ENCODE data around the gene UCHL1.

DNA sequence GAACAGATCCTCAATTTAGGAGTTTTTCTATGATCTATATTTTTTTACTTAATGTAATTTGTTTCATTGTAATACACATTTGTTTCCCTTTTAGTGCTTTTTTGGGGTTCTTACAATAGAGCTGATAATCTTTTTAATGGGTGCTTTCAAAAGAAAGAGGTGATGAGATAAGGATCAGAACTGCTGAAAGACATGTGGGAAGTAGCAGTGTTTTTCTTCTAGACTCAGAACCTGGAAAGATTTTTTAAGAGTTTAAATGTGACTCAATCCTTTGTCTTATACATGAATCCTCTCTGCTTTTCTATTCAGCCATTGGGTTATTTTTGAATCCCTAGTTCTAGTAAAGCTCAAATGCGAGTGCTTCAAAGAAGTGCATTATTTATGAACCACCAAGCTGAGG, 25.6 kb downstream of the UCHL1 start:
- TF ChIP-seq, protein P1, sequence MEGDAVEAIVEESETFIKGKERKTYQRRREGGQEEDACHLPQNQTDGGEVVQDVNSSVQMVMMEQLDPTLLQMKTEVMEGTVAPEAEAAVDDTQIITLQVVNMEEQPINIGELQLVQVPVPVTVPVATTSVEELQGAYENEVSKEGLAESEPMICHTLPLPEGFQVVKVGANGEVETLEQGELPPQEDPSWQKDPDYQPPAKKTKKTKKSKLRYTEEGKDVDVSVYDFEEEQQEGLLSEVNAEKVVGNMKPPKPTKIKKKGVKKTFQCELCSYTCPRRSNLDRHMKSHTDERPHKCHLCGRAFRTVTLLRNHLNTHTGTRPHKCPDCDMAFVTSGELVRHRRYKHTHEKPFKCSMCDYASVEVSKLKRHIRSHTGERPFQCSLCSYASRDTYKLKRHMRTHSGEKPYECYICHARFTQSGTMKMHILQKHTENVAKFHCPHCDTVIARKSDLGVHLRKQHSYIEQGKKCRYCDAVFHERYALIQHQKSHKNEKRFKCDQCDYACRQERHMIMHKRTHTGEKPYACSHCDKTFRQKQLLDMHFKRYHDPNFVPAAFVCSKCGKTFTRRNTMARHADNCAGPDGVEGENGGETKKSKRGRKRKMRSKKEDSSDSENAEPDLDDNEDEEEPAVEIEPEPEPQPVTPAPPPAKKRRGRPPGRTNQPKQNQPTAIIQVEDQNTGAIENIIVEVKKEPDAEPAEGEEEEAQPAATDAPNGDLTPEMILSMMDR (IDR thresholded peaks at IDR 0.05) = no peak
- TF ChIP-seq EP300 (IDR thresholded peaks at IDR 0.05) (no peak), POLR2A (IDR thresholded peaks at IDR 0.05) (no peak)

All from upper lobe of left lung (tissue), 4 donors.